ENCODE results near the gene SERPINA1.

DNA sequence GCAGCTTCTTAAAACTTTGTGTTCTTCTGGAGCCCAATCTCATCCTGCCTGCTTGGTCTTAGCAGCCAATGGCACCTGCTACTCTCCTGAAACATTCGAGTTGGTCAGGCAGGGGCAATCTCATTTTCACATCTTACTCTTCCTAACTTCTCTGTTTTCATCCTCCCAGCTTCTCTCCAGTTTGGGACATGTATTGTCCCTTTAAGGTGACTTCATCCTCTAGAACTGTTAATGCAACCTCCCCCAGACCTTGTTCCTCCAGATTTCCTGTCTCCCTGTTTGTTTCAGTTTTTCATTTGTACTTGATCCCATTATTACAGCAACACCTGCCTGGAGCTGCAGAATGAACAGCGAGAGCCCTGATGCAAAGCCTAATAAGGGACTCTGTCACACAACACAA is 32.9 kb upstream of the SERPINA1 start:
- no peak for TF ChIP-seq CTCF (conservative IDR thresholded peaks at IDR 0.05)
- no peak for TF ChIP-seq EZH2 (IDR thresholded peaks at IDR 0.05; ENCODE audit: low read depth)

Measured in PC-9 (cell line).